ENCODE measurements around the gene REPIN1. TPM values are rescaled to one million over a fixed set of nuclear protein-coding genes. Genes with fewer than 3 reads are reported as not detected.
A peak's percentile ranks its signal among the peaks of the same experiment; 100 is the strongest.

REPIN1 gene
- total RNA-seq, 4 donors from 2014 or later, result 9.7 to 80.8 (median 37.9) TPM

DNA sequence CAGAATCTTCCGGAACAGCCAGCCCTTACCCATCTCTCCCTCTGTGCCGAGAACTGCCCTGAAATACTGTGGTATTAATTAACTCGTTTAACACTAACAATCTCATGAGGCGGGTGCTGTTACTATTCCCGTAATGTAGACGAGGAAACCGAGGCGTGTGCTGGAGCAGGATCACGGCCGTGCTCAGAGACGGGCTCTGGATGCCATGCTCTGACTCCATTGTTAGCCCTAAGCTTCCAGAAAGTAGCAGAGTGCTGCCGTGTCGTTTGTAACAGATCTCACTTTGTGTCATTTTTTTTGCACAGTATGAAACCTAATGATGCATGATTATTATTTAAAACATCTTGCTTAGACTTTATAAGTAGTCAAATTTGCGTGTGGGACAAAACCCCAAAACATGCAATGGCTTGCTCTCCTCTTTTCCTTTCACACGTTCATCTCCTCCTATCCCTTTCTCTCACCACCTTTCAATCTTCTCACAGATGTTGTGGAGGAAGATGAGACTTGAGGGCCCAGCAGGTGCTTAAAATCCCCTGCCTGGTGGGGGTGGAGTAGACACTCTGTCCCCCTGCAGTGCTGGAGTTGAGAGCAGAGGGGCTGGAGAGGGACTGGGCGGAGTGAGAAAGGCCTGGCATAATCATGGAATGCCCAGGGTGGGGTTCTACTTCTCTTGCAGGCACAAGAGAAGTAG, 44.8 kb upstream of the REPIN1 start:
- intact Hi-C loops (cut with DNase I; ENCODE audit: low total_unique reads), result no loop called here
- Histone ChIP-seq H3K4me1 (no peaks in the 10 kb centered on the region), H3K9me3 (no peaks in the 10 kb centered on the region), H3K4me3 (peak overlapping the region; percentile 50 to 72), H3K27me3 (no peaks in the 10 kb centered on the region), H3K36me3 (no peaks in the 10 kb centered on the region), H3K27ac (peak overlapping the region; percentile 86 to 92)
- no peak for DNase-seq
- TF ChIP-seq POLR2A (IDR thresholded peaks at IDR 0.05), result no peak
- TF ChIP-seq, protein P1, sequence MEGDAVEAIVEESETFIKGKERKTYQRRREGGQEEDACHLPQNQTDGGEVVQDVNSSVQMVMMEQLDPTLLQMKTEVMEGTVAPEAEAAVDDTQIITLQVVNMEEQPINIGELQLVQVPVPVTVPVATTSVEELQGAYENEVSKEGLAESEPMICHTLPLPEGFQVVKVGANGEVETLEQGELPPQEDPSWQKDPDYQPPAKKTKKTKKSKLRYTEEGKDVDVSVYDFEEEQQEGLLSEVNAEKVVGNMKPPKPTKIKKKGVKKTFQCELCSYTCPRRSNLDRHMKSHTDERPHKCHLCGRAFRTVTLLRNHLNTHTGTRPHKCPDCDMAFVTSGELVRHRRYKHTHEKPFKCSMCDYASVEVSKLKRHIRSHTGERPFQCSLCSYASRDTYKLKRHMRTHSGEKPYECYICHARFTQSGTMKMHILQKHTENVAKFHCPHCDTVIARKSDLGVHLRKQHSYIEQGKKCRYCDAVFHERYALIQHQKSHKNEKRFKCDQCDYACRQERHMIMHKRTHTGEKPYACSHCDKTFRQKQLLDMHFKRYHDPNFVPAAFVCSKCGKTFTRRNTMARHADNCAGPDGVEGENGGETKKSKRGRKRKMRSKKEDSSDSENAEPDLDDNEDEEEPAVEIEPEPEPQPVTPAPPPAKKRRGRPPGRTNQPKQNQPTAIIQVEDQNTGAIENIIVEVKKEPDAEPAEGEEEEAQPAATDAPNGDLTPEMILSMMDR (IDR thresholded peaks at IDR 0.05), result no peak

DNA sequence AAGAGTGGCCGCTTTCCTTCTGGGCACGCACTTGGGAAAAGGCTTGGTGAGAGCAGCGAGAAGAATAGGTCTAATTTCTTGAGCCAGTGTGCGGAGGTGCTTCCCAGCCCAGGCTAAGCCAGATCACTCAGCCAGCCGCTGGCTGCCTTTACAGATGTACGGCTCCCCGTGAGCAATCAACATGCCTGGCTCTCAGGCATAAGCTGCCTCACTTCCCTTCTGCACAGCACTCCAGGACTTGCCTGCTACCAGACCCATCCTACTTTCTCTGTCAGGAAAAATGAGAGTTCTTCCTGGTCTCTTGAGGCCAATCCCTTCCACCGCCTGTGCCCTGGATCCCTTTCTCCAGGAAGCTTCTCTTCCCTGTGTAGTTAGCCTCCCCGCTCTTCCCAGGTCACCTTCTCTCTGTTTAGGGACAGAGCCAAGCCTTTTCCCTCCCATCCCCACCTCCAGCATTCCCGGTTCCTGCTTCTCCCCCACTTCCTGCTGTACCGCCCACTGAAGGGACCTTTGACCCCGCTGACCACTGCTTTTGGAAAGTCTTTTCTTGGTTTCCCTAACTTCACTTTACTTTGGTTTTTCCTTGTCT, 44.2 kb upstream of the REPIN1 start:
- Histone ChIP-seq H3K27me3 (no peaks in the 10 kb centered on the region), H3K4me3 (peak overlapping the region in 1 of 2 donors; percentile 72), H3K4me1 (no peaks in the 10 kb centered on the region), H3K27ac (peak overlapping the region; percentile 86 to 92), H3K9me3 (no peaks in the 10 kb centered on the region), H3K36me3 (no peaks in the 10 kb centered on the region)
- DNase-seq, result peak in 1 of 2 donors; percentile 36
- intact Hi-C loops (cut with DNase I; ENCODE audit: low total_unique reads), result no loop called here
- no peak for TF ChIP-seq POLR2A (IDR thresholded peaks at IDR 0.05)
- TF ChIP-seq, protein P1 (IDR thresholded peaks at IDR 0.05), result no peak

DNA sequence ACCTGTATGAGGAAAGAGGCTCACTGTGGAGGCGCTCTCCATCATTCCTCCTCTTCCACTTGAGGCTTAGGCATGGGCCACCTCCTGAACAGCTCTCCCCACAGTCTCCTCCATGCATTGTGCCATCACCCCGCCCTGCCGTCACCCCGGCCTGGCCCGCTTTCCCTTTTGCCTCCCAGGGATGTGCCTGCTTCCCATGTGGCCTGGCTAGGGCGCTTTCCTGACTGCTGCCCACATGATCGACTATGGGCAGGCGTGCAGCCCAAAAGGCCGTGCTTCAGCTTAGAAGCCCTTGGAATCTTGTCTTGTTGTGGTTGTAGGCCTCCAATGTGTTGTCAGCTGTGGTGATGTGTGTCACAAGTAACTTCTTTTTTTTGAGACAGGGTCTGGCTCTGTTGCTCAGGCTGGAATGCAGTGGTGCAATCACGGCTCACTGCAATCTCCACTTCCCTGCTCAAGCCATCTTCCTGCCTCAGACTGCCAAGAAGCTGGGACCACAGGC, 43.5 kb upstream of the REPIN1 start:
- DNase-seq, result peak; percentile 51 to 55
- intact Hi-C loops (cut with DNase I; ENCODE audit: low total_unique reads), result no loop called here
- TF ChIP-seq POLR2A (IDR thresholded peaks at IDR 0.05), result no peak
- TF ChIP-seq, protein P1 (IDR thresholded peaks at IDR 0.05), result no peak
- Histone ChIP-seq H3K9me3 (no peaks in the 10 kb centered on the region), H3K36me3 (no peaks in the 10 kb centered on the region), H3K4me3 (no peak overlapping the region), H3K27me3 (no peaks in the 10 kb centered on the region), H3K27ac (peak overlapping the region in 1 of 2 donors; percentile 92), H3K4me1 (no peaks in the 10 kb centered on the region)

DNA sequence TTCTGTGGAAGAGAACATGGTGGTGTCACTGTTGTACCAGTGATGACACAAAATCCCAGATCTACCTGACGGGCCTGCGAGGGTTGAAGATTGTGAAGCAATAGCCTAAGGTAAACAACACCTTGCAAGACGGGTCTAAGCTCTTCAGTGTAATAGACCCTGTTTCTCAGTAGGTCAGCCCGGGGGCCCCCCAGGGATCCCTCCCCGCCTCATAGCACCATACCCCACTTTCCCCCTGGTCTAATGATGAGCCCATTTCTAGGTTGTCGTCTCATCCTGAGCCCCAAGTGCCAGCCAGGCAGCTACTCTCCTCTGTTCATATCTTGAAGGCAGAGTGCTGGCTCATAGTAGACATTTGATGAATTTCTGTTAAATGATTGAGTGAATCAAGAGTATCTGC, 42.7 kb upstream of the REPIN1 start:
- TF ChIP-seq, protein P1 (IDR thresholded peaks at IDR 0.05), result no peak
- no peak for TF ChIP-seq POLR2A (IDR thresholded peaks at IDR 0.05)
- intact Hi-C loops (cut with DNase I; ENCODE audit: low total_unique reads), result no loop called here
- Histone ChIP-seq H3K36me3 (no peaks in the 10 kb centered on the region), H3K4me3 (no peak overlapping the region), H3K27ac (no peak overlapping the region), H3K4me1 (no peaks in the 10 kb centered on the region), H3K9me3 (no peaks in the 10 kb centered on the region), H3K27me3 (no peaks in the 10 kb centered on the region)
- DNase-seq, result no peak

DNA sequence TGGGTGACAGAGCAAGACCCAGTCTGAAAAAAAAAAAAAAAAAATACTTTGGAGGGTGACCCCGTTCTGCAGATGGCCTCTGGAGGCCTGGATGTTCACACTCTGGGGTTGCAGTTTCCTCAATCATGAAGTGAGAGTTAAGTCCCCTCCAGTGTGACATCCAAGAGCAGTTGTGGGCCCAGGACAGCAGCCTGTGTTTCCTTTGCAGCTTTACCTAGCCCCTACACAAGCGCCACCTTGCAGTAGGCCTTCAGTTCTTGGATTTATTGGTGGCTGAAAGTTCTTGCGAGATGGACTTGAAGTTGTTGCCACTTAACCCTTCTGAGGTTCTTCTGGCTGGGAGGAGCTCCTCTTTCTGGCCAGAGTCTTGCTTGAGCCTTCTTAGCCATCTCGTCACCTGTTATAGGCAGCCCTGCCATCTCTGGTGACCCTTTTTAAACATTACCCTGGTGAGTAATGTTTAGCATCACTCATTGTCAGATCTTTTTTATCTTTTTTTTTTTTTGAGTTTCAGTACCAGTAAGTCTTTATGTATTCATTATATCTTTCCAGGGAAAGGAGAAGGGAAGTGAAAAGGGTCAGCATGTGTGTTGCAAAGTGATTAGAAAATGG, 41.9 kb upstream of the REPIN1 start:
- H3K36me3 ChIP-seq, result no peaks in the 10 kb centered on the region
- H3K4me3 ChIP-seq, result no peak overlapping the region
- no peaks in the 10 kb centered on the region for H3K27me3 ChIP-seq
- H3K27ac ChIP-seq, result no peak overlapping the region
- no peaks in the 10 kb centered on the region for H3K4me1 ChIP-seq
- TF ChIP-seq, protein P1 (IDR thresholded peaks at IDR 0.05), result no peak
- TF ChIP-seq POLR2A (IDR thresholded peaks at IDR 0.05), result no peak
- intact Hi-C loops (cut with DNase I; ENCODE audit: low total_unique reads), result no loop called here
- no peaks in the 10 kb centered on the region for H3K9me3 ChIP-seq
- no peak for DNase-seq
